Hematopoietic multipotent progenitor cell treated with erythropoietin and hydrocortisone succinate and interleukin-3 and kit ligand, for 15 days (in vitro differentiated cells): Measurements from ENCODE around the gene CEP290.

Experiments
- DNase-seq: peaks from one replicate; pipeline ENCODE4 v3.0.0-alpha.2; 2015; ENCODE audit warnings: low spot score

Gene CEP290

GRCh38 chr12:88141774-88142609 is at the start of gene CEP290, which contains the start of gene TMTC3:
Gene CEP290 (minus strand): TSS chr12:88142088. CDS start chr12:88141307, 781 bp downstream.
Gene TMTC3 (plus strand): TSS chr12:88142307. CDS start chr12:88148316, 6,009 bp downstream.
- peak; percentile 96 for DNase-seq

GRCh38 chr12:88188180-88188579 is 46.3 kb upstream of the CEP290 start:
- DNase-seq: no peak

- no peak for DNase-seq
Observed at GRCh38 chr12:88187571-88187970, 45.7 kb upstream of the CEP290 start.

GRCh38 chr12:88185988-88186387 is 44.1 kb upstream of the CEP290 start:
- no peak for DNase-seq

- no peak for DNase-seq
Observed at GRCh38 chr12:88185279-88185678, 43.4 kb upstream of the CEP290 start.

GRCh38 chr12:88184196-88184595 is 42.3 kb upstream of the CEP290 start:
- no peak for DNase-seq

- no peak for DNase-seq
Observed at GRCh38 chr12:88182416-88182815, 40.5 kb upstream of the CEP290 start.

GRCh38 chr12:88181881-88182280 is 40.0 kb upstream of the CEP290 start:
- DNase-seq: no peak

GRCh38 chr12:88179436-88180014 is 37.6 kb upstream of the CEP290 start:
- no peak for DNase-seq

- no peak for DNase-seq
Observed at GRCh38 chr12:88175544-88175943, 33.7 kb upstream of the CEP290 start.

- DNase-seq: no peak
Observed at GRCh38 chr12:88172844-88173407, 31.0 kb upstream of the CEP290 start.

- no peak for DNase-seq
Observed at GRCh38 chr12:88167384-88167783, 25.5 kb upstream of the CEP290 start.

- no peak for DNase-seq
Observed at GRCh38 chr12:88166179-88166578, 24.3 kb upstream of the CEP290 start.

GRCh38 chr12:88163371-88163770 is 21.5 kb upstream of the CEP290 start:
- DNase-seq: no peak

GRCh38 chr12:88156075-88156654 is 14.3 kb upstream of the CEP290 start:
- no peak for DNase-seq

GRCh38 chr12:88153959-88154358 is 12.1 kb upstream of the CEP290 start:
- DNase-seq: no peak

GRCh38 chr12:88150063-88150462 is 8.2 kb upstream of the CEP290 start:
- no peak for DNase-seq

- no peak for DNase-seq
Observed at GRCh38 chr12:88145567-88146505, 3.9 kb upstream of the CEP290 start.

GRCh38 chr12:88144546-88145468 is 2.9 kb upstream of the CEP290 start:
- DNase-seq: no peak

- no peak for DNase-seq
Observed at GRCh38 chr12:88144037-88144436, 2.1 kb upstream of the CEP290 start.

- DNase-seq: no peak
Observed at GRCh38 chr12:88142610-88142991, 713 bp upstream of the CEP290 start.
